OCI-LY7 (cell line): ENCODE results near the gene PCDH17. TPM values are rescaled to one million over a fixed set of nuclear protein-coding genes. Genes with fewer than 3 reads are reported as not detected.
A peak's percentile ranks its signal among the peaks of the same experiment; 100 is the strongest.

Experiments
- BruUV-seq: library from RNA; stranded (reverse); fragments of 400-500 nt; replicated peaks from 2 replicates; lab custom pipeline; 2021; lab: Mats Ljungman, UMichigan
- CTCF ChIA-PET: fragments of 300-600 bp; sonication (Branson Sonifier 250); formaldehyde crosslinking; loops from one replicate; lab custom pipeline; 2022; ENCODE audit warnings: antibody characterized with exemption; ENCODE audit not compliant: unreplicated experiment; lab: Charles Lee
- POLR2A ChIA-PET: fragments of 300-600 bp; sonication (Branson Sonifier 250); formaldehyde crosslinking; loops from one replicate; lab custom pipeline; 2022; ENCODE audit warnings: antibody characterized with exemption; lab: Charles Lee
- DNase-seq: peaks from one replicate; pipeline ENCODE4 v3.0.0-alpha.2; 2015; ENCODE audit warnings: low spot score
- H2AFZ ChIP-seq: fragments of 200-600 bp; sonication (generic), shearing (Covaris generic); 2 replicates; pipeline ENCODE4 v1.6.1; 2014; ENCODE audit warnings: mild to moderate bottlenecking, antibody characterized with exemption, low read length, moderate library complexity
- H3K27ac ChIP-seq: fragments of 200-600 bp; sonication (generic); 2 replicates; pipeline ENCODE4 v1.5.1; 2014; ENCODE audit warnings: mixed run types, low read depth, mild to moderate bottlenecking, moderate library complexity, low read length, inconsistent platforms; ENCODE audit not compliant: poor library complexity, severe bottlenecking
- H3K36me3 ChIP-seq: fragments of 200-600 bp; sonication (generic); 2 replicates; pipeline ENCODE4 v1.6.1; 2014; ENCODE audit warnings: mild to moderate bottlenecking, antibody characterized with exemption, low read length, moderate library complexity, mixed read lengths; ENCODE audit not compliant: insufficient read depth
- H3K4me1 ChIP-seq: fragments of 200-600 bp; sonication (generic); 2 replicates; pipeline ENCODE4 v1.5.1; 2014; ENCODE audit warnings: mild to moderate bottlenecking, low read length; ENCODE audit not compliant: insufficient read depth, poor library complexity, severe bottlenecking
- H3K4me2 ChIP-seq: fragments of 200-600 bp; sonication (generic); 2 replicates; pipeline ENCODE4 v1.6.1; 2014; ENCODE audit warnings: mild to moderate bottlenecking, low read length
- H3K4me3 ChIP-seq: fragments of 200-600 bp; sonication (generic); 2 replicates; pipeline ENCODE4 v1.5.1; 2014; ENCODE audit warnings: mild to moderate bottlenecking, low read depth, low read length; ENCODE audit not compliant: poor library complexity, severe bottlenecking
- H3K79me2 ChIP-seq: fragments of 200-600 bp; sonication (generic); 2 replicates; pipeline ENCODE4 v1.6.1; 2016; ENCODE audit warnings: low read depth, mild to moderate bottlenecking, low read length, moderate library complexity, mixed read lengths; ENCODE audit not compliant: insufficient read depth
- H3K9me2 ChIP-seq: fragments of 200-600 bp; sonication (generic); 2 replicates; pipeline ENCODE4 v1.6.1; 2016; ENCODE audit warnings: mild to moderate bottlenecking, low read length, mixed read lengths; ENCODE audit not compliant: insufficient read depth
- H3K9me3 ChIP-seq: fragments of 200-600 bp; sonication (generic); 2 replicates; pipeline ENCODE4 v1.6.1; 2014; ENCODE audit warnings: mild to moderate bottlenecking, mixed run types, low read length, mixed read lengths
- H4K20me1 ChIP-seq: fragments of 200-600 bp; sonication (generic); 2 replicates; pipeline ENCODE4 v1.6.1; 2014; ENCODE audit warnings: mild to moderate bottlenecking, antibody characterized with exemption, low read length, moderate library complexity, mixed read lengths; ENCODE audit not compliant: insufficient read depth
- CTCF ChIP-seq: fragments of 200-600 bp; sonication (generic); conservative IDR thresholded peaks from 2 replicates; pipeline ENCODE4 v1.5.1; 2014; ENCODE audit warnings: mild to moderate bottlenecking, antibody characterized with exemption, low read length, moderate library complexity, mixed read lengths
- EZH2phosphoT487 ChIP-seq: fragments of 200-600 bp; sonication (generic); IDR thresholded peaks from 2 replicates; pipeline ENCODE4 v1.6.1; 2018; ENCODE audit warnings: low read depth, borderline replicate concordance, mild to moderate bottlenecking, mixed run types, antibody characterized with exemption, low read length, moderate library complexity, mixed read lengths
- intact Hi-C: fragments of 100-400 bp; cut with micrococcal nuclease; formaldehyde crosslinking; loops from one replicate; pipeline ENCODE4 v1.10.0; 2022; ENCODE audit not compliant: unreplicated experiment
- total RNA-seq, 2 experiments: library from RNA; depleted of rRNA in 1 of 2; stranded (reverse); fragments of >200 nt in 1 of 2; shearing (Covaris generic) in 1 of 2; gene quantifications; 2 replicates each; pipeline ENCODE4 v1.2.3, GENCODE V29; 2014 to 2022

The PCDH17 gene
- total RNA-seq, 2 experiments from 2014 or later: not detected

DNA sequence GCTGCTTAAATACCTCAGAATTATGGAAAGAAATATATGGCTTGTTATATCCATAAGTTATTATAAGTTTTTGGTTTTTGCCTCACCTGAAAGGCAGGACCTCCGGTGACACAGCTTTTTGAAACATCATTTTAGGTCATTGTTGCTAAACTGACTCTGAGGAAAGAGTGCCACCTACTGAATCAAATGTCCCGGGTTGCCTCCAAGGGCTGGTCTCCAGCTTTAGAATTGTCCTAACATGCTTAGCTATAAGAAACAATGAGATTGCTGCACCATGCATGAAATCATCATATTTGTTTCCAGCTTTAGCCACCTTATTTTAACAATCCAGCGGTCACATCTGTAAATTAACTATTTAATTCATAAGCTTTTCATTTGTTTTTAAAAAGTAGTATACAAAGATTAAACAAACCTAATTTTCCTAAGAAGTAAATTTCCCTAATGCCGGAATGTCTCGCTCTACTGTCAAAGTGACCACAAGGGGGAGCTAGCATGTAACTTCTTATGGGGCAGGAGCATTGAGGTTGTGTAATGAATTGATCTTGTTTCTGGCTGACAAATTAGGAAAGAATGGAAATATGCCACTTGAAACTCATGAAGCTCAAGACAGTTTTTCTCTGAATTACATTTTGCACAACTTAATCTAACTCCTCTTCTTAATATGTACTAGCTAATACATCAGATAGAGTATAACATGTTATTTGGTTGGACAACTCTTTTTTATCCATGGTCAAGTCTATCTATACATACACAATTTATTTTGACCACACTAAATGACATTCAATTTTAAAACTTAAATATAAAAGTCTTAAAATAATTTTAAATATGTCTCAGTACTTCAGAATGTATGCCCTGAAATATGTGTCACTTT, 6.7 kb upstream of the PCDH17 start:
- Histone ChIP-seq H3K4me2 (no peak overlapping the region), H3K9me3 (no peaks in the 10 kb centered on the region), H3K79me2 (no peaks in the 10 kb centered on the region), H3K4me1 (no peaks in the 10 kb centered on the region), H4K20me1 (no peaks in the 10 kb centered on the region), H3K27ac (no peak overlapping the region), H2AFZ (no peak overlapping the region), H3K4me3 (no peak overlapping the region), H3K36me3 (no peaks in the 10 kb centered on the region), H3K9me2 (no peaks in the 10 kb centered on the region)
- no TSS peak for BruUV-seq
- DNase-seq: peak; percentile 35
- peak; percentile 92 for TF ChIP-seq CTCF
- TF ChIP-seq EZH2phosphoT487: no peak
- ChIA-PET CTCF (interaction anchor here (0.7 kb wide), 1 partner anchor 13 kb away, joined by 3 read pairs; no protein-coding TSS in a partner anchor), POLR2A (interaction anchor here (0.5 to 1.5 kb wide), 7 partner anchors 11 to 423 kb away, joined by 3 to 8 read pairs (median 3); no protein-coding TSS in a partner anchor)
- intact Hi-C loops: loop anchor here (5.0 to 10.0 kb wide), 3 partner anchors 1340 to 1693 kb away; no protein-coding TSS in a partner anchor

GRCh38 chr13:57627663-57628062, 3.9 kb upstream of the PCDH17 start:
- H3K27ac ChIP-seq: no peak overlapping the region
- H3K36me3 ChIP-seq: no peaks in the 10 kb centered on the region
- DNase-seq: peak; percentile 43
- H3K4me2 ChIP-seq: no peak overlapping the region
- POLR2A ChIA-PET: interaction anchor here (1.2 kb wide), 1 partner anchor 27 kb away, joined by 3 read pairs; no protein-coding TSS in a partner anchor
- no peaks in the 10 kb centered on the region for H3K9me2 ChIP-seq
- no peak overlapping the region for H3K4me3 ChIP-seq
- no peaks in the 10 kb centered on the region for H3K9me3 ChIP-seq
- H3K4me1 ChIP-seq: no peaks in the 10 kb centered on the region
- no peak overlapping the region for H2AFZ ChIP-seq
- BruUV-seq: no TSS peak
- intact Hi-C loops: loop anchor here (5.0 to 10.0 kb wide), 3 partner anchors 1337 to 1690 kb away; no protein-coding TSS in a partner anchor
- TF ChIP-seq CTCF (peak; percentile 87), EZH2phosphoT487 (no peak)
- H4K20me1 ChIP-seq: no peaks in the 10 kb centered on the region
- CTCF ChIA-PET: no interaction called here
- H3K79me2 ChIP-seq: no peaks in the 10 kb centered on the region
